H7 (cell line): ENCODE measurements around the gene IFI35. TPM values are rescaled to one million over a fixed set of nuclear protein-coding genes. Genes with fewer than 3 reads are reported as not detected.
"Not testable (repeated sequence)": the region's sequence is repeated elsewhere in the genome, so short reads cannot be mapped to it uniquely, and the experiment has no call there.

Experiments used
- DNase-seq: peaks from one replicate; pipeline ENCODE4 v3.0.0; 2012
- H3K27me3 ChIP-seq: 2 replicates; pipeline ENCODE4 v1.6.0; 2011; ENCODE audit warnings: mild to moderate bottlenecking, low read length; ENCODE audit not compliant: control insufficient read depth, insufficient read depth
- H3K36me3 ChIP-seq: replicated peaks from 2 replicates; pipeline ENCODE4 v1.5.1; 2011; ENCODE audit warnings: low read length; ENCODE audit not compliant: control insufficient read depth, insufficient read depth
- H3K4me3 ChIP-seq: 2 replicates; pipeline ENCODE4 v1.5.1; 2011; ENCODE audit warnings: low read depth, mild to moderate bottlenecking, control low read depth, low read length, moderate library complexity; ENCODE audit not compliant: insufficient read depth
- total RNA-seq: library from RNA; depleted of rRNA; stranded (reverse); fragments of >200 nt; shearing (Covaris generic); gene quantifications from 2 replicates; pipeline ENCODE4 v1.2.3, GENCODE V29; 2014; rRNA removed

Gene IFI35
- total RNA-seq = 3.9 and 6.2 TPM in 2 replicates

- peak; percentile 76 for DNase-seq
- Histone ChIP-seq H3K27me3 (no peaks in the 10 kb centered on the region), H3K4me3 (peak within 1 kb of the TSS; percentile 35), H3K36me3 (peaks cover 12% of the 10 kb centered on the region)
Measured at GRCh38 chr17:43006639-43007551, at the start of gene IFI35. Gene IFI35, plus strand, starts transcription at chr17:43006784. Its CDS starts 164 bp downstream, at chr17:43006948.

- DNase-seq = peak; percentile 86
- H3K36me3 ChIP-seq = peaks cover 18% of the 10 kb centered on the region
Measured at GRCh38 chr17:42964161-42964932, 42.2 kb upstream of the IFI35 start, which contains the start of gene AARSD1. Gene AARSD1, minus strand, starts transcription at chr17:42964454. Its CDS starts 14 bp downstream, at chr17:42964440.

GRCh38 chr17:42967925-42968324 lies 38.7 kb upstream of the IFI35 start:
- DNase-seq = no peak
- no peaks in the 10 kb centered on the region for H3K27me3 ChIP-seq
- H3K4me3 ChIP-seq = no peak overlapping the region
- no peaks in the 10 kb centered on the region for H3K36me3 ChIP-seq

More at GRCh38 chr17:42964161-42964932, 42.2 kb upstream of the IFI35 start, which contains the start of gene AARSD1:
- Histone ChIP-seq H3K27me3 (no peaks in the 10 kb centered on the region), H3K4me3 (peak within 1 kb of the TSS; percentile 90)

GRCh38 chr17:42969001-42969581 lies 37.5 kb upstream of the IFI35 start:
- no peak for DNase-seq
- Histone ChIP-seq H3K36me3 (no peaks in the 10 kb centered on the region), H3K4me3 (no peak overlapping the region), H3K27me3 (no peaks in the 10 kb centered on the region)

- Histone ChIP-seq H3K36me3 (no peaks in the 10 kb centered on the region), H3K4me3 (no peak overlapping the region), H3K27me3 (no peaks in the 10 kb centered on the region)
- no peak for DNase-seq
Measured at GRCh38 chr17:42971589-42971988, 35.0 kb upstream of the IFI35 start.

- not testable (repeated sequence) for H3K4me3 ChIP-seq, DNase-seq, H3K36me3 ChIP-seq, H3K27me3 ChIP-seq
Measured at GRCh38 chr17:42973323-42973722, 33.3 kb upstream of the IFI35 start.

GRCh38 chr17:42975265-42975664 lies 31.3 kb upstream of the IFI35 start:
- H3K36me3 ChIP-seq = no peaks in the 10 kb centered on the region
- no peak overlapping the region for H3K4me3 ChIP-seq
- no peak for DNase-seq
- H3K27me3 ChIP-seq = no peaks in the 10 kb centered on the region

- not testable (repeated sequence) for H3K4me3 ChIP-seq, DNase-seq, H3K27me3 ChIP-seq
Measured at GRCh38 chr17:42975701-42976100, 30.9 kb upstream of the IFI35 start.

GRCh38 chr17:42979511-42980273 lies 26.9 kb upstream of the IFI35 start, which contains the start of gene PTGES3L:
Gene PTGES3L, minus strand, starts transcription at chr17:42980080. Its CDS starts 27 bp downstream, at chr17:42980053.
- Histone ChIP-seq H3K27me3 (no peaks in the 10 kb centered on the region), H3K36me3 (no peaks in the 10 kb centered on the region), H3K4me3 (peak within 1 kb of the TSS; percentile 85)
- peak; percentile 85 for DNase-seq

More at GRCh38 chr17:42975701-42976100, 30.9 kb upstream of the IFI35 start:
- H3K36me3 ChIP-seq = not testable (repeated sequence)

GRCh38 chr17:42980274-42980765 lies 26.3 kb upstream of the IFI35 start, which contains the start of gene RUNDC1:
Gene RUNDC1, plus strand, starts transcription at chr17:42980565. Its CDS starts 12 bp downstream, at chr17:42980577.
- no peaks in the 10 kb centered on the region for H3K36me3 ChIP-seq
- H3K27me3 ChIP-seq = no peaks in the 10 kb centered on the region
- peak; percentile 98 for DNase-seq
- peak within 1 kb of the TSS; percentile 85 for H3K4me3 ChIP-seq

- H3K27me3 ChIP-seq = no peaks in the 10 kb centered on the region
- peak; percentile 88 for DNase-seq
- no peaks in the 10 kb centered on the region for H3K36me3 ChIP-seq
- peak overlapping the region; percentile 85 for H3K4me3 ChIP-seq
Measured at GRCh38 chr17:42980766-42981397, 25.7 kb upstream of the IFI35 start.

- H3K4me3 ChIP-seq = no peak overlapping the region
- H3K27me3 ChIP-seq = no peaks in the 10 kb centered on the region
- H3K36me3 ChIP-seq = peaks cover 2% of the 10 kb centered on the region
- no peak for DNase-seq
Measured at GRCh38 chr17:42982266-42982665, 24.3 kb upstream of the IFI35 start.

GRCh38 chr17:42985225-42985624 lies 21.4 kb upstream of the IFI35 start:
- Histone ChIP-seq H3K36me3 (peaks cover 8% of the 10 kb centered on the region), H3K27me3 (no peaks in the 10 kb centered on the region), H3K4me3 (no peak overlapping the region)
- DNase-seq = no peak
